HG02973 (cell line): ENCODE measurements around the gene MRM3.
"Not testable (repeated sequence)": the region's sequence is repeated elsewhere in the genome, so short reads cannot be mapped to it uniquely, and the experiment has no call there.

Source experiments
- ATAC-seq: cut with Tn5 transposase; IDR thresholded peaks from one replicate; pipeline ENCODE4 v1.9.1; 2021; ENCODE audit warnings: moderate library complexity; ENCODE audit not compliant: unreplicated experiment

The MRM3 gene

DNA sequence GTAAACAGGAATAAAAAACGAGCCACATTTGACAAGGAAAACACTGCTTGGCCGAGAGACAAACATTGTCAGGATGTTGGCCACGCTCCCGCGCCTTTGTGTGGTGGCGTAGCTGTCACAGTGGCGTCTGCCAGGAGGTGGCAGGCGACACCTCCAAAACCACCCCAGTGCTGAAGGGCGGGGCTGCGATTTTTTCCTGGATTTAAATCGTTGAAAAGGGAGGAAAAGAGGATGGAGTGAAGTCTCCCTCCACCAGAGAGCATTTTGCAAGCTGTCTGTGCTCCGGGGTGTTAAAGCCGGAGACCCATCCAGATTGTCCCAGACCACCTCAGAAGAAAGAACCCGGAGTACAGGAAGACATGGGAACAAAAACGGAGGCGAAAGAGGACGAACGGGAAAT lies 12.7 kb downstream of the MRM3 start:
- ATAC-seq, result no peak

DNA sequence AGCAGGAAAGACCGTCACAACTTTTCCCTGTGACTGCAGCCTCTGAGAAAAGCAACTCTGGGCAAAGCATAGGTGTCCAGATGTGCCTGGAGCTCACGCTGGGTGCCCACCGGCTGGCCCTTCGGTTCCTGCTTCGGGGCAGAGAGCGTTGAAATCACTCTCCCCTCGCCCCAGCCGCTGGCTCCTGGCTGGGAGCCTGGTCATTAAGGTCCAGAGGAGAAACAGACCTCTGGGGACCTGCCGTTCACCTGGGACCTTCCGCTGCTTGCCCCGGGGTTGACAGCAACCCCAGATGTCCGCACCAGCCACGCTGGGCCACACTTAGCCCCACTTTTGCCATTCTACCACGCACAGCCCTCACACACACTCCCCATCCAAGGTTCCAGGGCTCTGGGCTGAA lies 13.1 kb downstream of the MRM3 start:
- ATAC-seq, result no peak

DNA sequence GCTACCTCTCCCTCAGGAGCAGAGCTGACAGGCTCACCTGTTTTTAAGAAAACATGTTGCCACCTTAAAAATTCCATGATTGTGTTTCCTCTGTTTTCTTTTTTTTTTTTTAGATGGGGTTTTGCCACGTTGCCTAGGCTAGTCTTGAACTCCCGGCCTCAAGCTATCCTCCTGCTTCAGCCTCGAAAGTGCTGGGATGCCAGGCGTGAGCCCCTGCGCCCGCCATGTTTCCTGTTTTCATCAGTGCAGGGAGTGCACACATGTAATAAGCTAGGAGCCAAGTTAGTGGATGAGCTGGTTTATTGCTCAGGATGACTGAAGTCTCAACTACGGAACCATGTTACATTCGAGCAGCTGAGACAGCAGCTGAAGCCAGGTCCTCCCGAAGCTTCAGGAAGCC lies 13.6 kb downstream of the MRM3 start:
- no peak for ATAC-seq

DNA sequence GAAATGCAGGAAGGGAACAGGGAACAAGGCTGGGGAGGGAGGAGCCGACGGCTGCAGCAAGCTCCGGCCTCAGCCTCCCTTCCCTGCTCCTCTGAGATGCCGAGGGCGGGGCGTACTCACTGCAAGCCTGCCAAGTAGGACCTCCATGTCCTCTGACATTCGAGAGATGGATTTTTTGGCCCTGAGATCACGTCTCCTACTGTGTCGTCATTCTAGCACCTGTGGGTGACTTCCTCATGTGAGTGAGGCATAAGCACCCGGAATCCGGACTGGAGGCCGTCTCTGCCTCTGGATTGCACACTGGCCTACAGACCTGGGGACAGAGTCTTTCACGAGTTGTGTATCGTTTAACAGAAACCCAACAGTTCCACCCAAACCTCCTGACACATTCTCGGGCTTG lies 14.5 kb downstream of the MRM3 start:
- ATAC-seq, result no peak

DNA sequence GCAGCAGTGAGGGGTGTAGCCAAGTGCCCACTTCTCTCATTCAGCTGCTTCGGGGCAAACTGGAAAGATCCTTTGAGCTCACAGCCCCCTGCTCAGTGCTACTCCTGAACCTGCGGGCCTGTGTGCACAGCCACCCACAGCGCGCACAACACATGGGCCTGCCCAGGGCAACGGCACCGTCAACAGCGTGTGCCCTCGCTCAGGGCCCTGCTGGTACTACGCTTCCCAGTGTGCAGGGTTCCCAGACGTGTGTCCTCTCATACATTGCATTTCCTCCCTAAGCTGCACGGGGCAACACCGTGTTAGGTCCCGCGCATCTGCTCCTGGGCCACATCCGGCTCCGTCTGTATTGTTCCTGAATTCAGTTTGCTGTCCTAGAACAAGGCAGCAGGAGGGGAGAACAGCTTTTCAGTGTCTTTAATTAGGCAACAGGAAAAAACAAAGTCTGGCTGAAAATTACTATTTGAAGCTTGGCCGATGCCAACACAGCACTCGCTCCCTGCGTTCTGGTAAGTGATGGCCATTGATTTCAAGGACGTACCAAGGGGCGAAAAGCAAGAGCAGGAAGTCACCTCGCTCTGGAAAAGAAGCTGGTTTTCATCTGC lies 15.2 kb downstream of the MRM3 start:
- no peak for ATAC-seq

DNA sequence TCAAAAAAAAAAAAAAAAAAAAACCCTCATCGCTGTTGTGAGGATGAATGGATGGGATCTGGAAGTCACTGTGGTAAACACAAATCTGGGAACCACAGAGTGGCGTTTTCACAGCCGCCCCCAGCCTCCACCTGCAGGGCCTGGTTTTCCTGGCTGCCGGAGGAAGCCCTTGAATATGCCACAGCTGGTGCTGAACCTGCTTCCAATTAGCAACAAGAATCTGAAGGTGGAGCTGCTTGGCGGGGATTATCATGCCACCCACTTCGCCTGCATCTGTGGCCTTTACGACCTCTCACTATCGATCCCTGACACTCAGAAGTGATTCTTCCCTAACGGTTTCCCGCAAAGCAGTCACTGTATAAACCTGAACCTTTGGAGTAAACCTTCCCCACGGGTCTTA lies 16.1 kb downstream of the MRM3 start:
- ATAC-seq, result no peak

DNA sequence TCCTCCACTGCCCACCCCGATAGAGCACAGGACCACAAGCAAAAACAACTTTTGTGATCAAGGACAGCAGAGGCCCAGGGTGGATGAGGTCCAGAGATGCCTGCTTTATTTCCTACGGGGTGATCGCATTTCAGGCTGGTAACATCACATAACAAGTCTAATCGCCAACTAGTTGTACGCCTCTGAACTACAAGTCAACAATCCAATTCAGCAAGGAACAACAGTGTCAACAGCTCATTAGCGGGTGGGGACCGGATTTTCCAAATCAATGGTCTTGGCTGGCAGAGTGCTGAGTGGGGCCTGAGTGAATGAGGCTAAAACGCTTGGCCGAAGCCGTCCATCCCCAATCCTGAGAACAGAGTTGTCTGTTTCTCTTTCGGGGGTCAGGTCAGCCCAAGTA lies 17.1 kb downstream of the MRM3 start:
- ATAC-seq, result no peak

DNA sequence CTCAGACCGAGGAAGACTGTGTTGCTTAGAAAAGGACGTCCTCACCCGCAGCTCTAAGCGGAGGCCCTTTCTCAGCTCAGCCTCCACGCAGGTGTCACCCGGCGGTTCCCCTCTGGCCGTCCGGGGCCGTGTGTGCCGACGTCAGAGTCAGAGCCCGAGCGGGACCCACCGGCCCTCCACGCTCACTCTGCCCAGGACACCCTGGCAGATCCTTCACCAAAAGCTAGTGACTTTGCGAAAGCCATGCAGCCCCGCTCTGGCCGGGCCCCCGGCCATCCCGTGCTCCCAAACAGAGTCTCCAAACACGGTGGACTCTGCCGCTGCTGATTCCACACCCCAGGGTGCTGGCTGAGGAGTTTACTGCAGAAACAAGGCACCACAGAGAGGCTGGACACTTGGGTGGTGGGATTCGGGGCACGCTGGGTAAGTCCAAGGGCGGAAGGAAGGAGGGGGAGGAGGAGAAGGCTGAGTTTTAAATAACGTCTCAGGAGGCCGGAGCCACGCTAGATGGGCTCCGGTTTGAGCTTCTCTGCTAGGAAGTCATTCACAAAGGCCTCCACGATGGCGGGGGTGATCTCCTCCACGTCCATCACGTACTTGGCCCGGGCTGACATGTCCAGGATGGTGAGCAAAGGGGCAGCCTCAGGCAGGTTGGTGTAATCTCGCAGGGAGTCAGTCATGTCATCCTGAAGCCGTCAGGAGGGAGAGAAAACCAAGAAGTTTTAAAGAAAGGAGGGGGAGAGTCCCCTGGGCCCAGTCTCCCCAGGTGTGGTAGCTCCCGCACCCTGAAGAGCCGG lies 18.5 kb downstream of the MRM3 start:
- ATAC-seq, result no peak

DNA sequence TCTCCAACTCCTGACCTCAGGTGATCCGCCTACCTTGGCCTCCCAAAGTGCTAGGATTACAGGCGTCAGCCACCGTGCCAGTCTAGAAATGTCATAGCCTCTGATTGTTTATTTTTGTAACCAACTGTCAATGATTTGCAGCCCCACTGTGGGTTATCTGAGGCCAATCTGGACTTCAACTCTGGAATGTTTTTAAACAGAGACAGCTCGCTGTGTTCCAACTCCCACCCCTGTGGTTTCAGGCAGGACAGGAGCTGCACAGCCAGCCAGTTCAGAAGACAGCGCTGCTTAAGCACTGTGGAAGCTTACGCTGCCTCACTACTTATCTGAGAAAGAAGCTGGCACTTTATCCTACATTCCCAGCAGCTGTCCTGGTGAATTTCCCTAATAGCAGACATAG lies 19.5 kb downstream of the MRM3 start:
- ATAC-seq, result no peak

DNA sequence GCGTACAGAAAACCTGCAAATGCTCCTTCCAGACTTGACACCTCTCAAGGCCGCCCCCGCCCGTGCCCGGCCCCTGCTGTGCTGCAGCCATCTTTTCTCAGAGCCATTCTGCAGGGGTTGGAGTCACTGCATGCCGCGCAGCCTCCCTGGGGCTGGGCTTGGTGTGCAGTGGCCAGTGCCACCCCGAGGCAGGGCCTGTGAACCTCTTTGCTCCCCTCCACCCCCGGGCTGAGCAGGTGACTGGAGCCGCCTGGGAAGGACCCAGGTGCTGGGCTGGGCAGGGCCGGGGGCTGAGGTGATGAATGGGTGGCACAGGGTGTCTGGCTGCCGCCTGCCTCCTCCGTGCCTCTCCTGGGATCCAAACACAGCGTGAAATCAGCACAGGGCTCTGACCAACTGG lies 20.3 kb downstream of the MRM3 start:
- ATAC-seq, result no peak

DNA sequence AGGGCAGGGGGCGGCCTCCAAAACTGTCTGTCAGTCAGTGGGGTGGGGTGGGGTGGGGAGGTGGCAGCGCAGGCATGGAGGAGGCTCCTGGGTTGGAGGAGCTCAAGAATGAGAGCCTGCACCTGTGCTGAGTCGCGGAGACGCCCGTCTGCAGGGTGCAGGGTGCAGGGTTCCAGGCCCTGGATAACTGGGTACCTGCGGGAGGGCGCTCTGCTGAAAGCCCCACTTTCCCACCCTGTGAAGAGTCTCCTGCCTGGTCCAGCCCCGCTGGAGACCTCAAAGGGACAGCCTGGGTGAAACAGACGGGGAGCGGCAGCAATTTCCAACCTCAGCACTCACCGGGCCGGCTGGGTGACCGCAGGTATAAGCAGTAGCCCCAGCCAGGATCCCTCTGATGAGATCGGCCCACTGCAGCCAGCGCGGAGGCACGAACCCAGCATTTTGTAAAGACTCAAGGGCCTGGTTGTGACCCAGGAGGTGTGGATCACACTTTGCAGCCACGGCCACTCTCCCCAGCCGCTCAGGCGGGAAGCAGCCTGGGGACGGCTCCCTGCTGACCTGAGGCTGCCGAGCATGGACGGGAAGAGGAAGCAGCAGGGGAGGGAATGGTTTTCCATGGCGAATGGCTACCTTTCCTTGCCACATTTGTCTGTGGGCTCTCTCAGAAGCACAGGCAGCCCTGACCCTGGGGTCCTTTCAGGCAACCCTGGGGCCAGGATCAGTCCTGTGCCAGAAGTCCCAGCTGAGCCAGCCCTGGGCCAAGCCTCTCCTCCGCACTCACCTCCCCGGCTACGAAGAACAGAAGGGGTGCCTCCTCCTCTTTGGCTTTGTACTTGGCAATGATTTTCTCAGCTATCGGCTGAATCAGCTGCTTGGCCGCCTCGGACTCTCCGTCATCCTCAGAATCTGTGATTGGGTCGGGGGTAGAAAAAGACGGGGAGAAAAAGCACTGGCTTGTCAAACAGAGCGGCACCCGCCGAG lies 21.0 kb downstream of the MRM3 start:
- ATAC-seq, result no peak

DNA sequence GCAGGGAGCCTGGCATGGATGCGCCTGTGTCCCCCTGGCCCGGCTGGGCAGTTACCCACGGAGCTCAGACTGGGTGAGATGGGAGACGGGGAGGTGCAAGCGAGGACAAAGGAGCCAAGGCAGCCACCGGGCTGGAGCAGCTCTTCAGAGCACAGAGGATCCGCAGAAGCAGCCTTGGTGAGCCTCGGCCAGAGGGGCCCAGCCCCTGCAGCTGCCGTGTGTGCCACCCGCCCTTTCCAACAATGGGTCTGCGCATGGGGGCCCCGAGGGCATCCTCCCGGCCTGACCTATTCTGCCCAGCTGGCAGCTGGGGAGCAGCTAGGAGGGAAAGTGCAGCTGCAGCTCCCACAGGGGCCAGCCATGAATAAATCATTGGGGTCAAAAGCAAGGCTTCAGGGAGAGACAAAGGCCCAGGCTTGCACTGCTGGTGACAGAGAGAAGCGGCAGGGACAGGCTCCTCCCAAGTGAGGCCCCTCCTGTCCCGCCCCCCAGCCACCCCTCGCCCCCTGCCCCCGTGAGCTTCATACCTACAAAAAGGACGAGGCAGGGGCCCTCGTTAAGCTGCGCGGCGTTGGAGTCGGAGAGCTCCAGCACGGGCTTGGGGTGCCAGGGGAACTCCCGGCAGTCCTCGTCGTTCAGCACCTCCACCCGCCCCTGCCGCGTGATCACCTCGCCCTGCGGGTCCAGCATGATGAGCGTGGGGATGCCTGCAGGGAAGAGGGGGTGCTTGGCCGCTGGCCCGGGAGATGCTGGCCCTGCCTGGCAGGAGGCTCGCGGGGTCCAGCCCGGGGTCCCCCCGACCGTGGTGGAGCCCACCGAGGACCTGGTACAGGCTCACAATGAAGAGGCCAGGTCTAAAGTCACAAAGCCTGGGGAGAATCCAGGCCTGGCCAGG lies 22.6 kb downstream of the MRM3 start:
- ATAC-seq, result no peak

DNA sequence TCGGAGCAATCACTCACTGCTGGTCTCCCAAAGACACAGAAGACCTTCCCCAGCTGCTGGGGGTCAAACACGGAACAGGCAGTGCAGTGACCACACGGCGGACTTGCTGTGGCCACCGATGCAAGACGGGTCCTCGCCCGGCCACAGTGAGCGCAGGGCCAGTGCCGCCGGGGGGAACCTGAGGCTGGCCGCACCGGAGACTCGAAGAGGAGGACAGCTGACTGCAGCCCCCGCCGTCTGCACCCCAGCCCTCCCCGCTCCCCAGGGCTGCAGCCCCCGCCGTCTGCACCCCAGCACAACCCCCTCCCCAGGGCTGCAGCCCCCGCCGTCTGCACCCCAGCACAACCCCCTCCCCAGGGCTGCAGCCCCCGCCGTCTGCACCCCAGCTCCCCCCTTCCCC lies 23.7 kb downstream of the MRM3 start:
- ATAC-seq, result not testable (repeated sequence)

DNA sequence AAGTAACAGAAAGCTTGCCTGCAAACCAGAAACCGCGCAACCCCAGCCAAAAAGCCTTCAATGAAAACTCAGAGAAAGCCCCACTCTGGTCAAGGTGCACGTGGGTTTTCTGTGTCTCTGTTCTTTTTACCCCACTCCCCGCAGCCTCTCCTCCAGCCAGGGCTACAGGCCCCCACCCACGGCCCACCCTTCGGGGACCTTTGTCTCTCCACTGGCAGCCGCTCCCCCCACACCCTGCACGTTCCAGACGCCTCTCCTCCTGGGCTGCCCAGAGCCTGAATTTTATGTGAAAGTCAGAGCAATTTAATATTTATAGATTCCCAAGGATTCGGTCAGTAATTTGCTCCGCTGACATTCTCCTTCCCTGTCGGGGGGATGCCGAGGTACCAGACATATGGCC lies 24.2 kb downstream of the MRM3 start:
- no peak for ATAC-seq

DNA sequence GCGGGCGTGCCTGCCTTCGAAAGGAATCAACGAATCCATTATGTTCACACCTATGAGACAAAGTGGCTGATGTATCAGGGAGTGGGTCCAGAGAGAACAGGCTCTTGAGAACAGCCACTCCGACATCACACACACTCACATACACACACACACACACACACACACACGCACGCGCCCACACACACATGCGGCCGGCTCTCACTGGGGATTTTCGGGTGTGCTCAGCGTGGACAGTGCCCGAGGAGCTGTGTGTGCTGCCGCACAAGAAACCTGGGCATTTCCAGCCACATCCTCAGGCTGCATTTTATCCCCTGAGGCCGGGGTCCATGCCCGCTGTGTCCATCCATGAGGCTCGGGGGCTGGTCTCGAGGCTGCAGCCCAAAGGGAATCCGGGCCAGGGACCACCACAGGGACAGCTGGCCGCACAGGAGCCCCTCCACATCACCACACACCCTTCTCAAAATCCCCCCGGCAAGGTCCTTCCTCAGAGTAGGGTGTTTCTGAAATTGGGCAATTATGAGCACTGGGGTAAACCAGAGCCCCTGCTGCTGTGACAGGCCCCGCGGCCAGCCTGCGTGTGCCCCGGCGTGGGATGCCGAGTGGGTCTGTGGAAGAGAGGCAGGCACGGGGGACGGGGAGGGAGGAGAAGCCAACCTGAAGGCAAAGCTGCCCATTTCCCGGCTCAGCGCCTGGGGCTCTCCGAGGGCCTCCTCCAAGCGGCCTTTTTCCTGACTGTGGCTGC lies 24.8 kb downstream of the MRM3 start:
- no peak for ATAC-seq

DNA sequence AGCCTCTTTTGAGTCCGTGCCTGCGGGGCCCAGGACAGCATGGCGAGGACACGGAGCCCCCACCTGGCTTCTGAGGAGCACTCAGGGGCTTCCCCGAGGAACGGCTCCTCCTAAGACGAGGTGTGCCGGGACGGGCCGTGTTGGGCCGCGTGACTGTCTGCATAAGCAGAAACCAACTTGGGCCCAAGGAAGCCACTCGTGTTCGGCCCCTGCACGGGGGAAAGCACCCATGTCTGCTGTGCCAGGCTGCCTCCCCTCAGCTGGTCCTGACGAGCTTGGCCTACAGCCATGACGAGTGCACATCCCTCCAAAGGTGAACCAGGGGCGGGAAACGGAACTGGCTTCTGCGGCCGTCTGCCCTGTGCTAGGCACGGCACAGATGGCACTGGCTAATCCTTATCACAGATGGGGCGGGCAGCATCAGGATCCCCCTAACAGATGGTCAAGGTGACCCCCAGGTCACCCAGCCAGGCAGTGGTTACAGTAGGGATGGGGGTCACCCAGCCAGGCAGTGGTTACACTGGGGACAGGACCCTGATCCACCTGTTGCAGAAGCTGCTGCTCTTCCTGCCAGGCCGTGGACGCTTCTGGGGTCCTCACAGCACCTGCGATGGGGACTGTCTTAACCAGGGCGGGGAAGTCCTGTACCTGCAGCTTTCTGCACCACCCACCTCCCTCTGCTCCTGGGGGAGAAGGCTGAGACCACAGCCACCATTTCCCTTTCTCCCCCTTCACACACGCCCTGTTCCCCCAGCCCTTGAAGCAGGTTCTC lies 25.6 kb downstream of the MRM3 start:
- ATAC-seq, result no peak

DNA sequence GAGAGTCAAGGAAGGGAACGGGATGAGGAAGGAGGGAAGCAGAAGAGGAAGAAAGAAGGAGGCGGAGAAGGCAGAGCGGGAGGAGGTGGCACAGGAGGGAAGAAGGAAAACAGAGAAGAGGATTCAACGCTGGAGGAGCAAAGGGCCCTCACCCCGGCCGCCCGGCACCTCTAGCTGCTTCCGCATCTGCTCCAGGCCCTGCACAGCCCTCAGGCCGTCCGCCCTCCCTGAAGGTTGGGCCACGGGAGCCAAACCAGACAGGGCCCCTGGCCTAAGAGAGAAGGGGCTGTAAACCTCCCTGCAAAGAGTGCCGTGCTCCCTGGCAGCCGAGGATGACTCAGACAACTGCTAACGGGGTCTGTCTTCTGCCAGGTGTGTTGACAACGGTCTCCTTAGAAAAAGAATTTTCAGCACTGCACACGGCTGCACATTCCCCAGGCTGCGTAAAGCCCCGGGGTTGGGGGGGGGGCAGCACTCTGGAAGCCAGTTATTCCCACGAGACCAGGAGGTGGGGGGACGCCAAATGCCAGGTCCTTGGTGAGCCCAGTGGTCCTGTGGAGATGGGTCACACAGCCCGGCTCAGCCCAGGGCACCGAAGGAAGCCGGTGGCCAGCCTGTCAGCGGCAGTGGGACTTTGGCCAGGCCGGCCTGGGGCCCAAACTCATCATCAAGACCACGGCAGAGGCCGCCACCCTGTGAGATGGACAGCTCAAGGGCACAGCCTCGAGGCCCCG lies 29.1 kb downstream of the MRM3 start:
- ATAC-seq, result no peak

DNA sequence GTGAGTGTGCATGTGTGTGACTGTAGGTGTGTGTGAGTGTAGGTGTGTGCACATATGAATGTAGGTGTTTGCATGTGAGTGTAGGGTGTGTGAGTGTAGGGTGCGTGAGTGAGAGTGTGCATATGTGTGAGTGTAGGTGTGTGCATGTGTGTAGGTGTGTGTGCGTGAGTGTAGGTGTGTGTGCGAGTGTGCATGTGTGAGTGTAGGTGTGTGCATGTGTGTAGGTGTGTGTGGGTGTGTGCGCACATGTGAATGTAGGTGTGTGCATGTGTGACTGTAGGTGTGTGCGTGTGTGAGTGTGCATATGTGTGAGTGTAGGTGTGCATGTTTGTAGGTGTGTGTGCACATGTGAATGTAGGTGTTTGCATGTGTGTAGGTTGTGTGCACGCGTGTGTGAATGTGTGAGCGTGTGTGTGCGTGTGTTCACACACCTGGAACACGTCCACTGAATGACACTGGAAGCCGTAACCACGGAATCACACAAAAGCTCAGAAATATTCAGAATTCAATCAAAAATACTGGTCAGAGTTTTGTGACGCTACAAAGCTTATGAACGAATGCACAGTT lies 30.6 kb downstream of the MRM3 start:
- ATAC-seq, result no peak
